GM10847 (cell line): ENCODE results near the gene BMPER.

ENCODE experiments used
- POLR2A ChIP-seq: IDR thresholded peaks from 2 replicates; pipeline ENCODE4 v1.6.1; 2011; ENCODE audit not compliant: insufficient read length; ENCODE audit errors: extremely low read depth

The BMPER gene

GRCh38 chr7:33968591-33968990 is 63.3 kb downstream of the BMPER start:
- TF ChIP-seq POLR2A, result no peak

- TF ChIP-seq POLR2A, result no peak
Measured at GRCh38 chr7:33970536-33970935, 65.2 kb downstream of the BMPER start.

DNA sequence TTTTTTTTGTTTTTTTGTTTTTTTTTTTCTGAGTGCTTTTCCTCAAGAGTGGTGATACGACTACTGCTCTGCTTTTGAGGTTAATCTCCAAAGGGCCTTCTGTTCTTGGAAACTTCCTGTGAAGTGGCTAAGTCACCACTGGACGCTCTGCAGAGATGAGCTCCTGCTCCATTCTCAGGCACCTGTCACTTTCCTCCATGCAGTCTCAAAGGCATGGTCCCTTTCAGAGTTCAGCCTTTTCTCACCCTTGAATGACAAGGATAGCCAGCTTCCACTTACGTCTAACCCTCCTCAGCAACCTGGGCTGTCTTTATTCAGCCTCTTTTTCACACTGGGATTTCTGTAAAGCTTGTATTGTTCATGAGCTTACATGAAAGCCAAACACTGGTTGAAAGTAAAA is 65.8 kb downstream of the BMPER start:
- no peak for TF ChIP-seq POLR2A

DNA sequence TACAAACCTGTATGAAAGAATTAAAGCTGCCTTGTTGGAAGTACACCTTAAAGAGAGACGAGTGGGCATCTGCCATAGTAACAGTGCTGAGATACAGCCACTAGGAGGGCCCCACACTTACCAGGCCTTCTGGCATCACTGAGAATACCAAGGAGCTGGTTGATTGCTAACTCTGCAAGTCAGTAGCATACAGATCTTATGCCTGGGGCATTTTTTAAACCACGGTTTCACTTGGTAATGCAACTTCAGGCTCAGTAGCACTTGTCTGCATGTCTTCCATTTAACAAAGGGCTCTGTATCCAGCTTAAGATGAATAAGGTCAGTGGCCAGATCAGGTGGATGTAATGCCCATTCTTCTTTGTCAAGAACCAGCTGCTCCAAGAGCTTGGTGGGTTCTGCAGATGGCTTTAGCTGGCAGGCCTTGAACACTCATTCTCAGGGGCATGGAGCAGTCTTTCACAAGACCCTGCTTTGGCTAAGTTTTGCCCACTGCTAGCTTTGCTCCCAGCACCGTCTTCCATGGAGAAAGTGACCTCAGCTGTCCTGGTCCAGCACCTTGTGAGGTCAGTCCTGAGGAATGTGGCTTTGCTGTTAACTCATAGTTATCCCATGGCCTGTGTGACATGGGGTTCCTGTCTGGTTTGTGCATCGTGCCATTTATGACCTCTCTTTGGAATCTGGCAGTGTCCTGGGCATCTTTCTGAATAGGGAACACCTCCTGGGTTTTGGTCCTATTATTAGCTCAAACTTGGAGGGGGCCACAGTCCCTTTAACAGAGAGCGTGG is 68.1 kb downstream of the BMPER start:
- no peak for TF ChIP-seq POLR2A

DNA sequence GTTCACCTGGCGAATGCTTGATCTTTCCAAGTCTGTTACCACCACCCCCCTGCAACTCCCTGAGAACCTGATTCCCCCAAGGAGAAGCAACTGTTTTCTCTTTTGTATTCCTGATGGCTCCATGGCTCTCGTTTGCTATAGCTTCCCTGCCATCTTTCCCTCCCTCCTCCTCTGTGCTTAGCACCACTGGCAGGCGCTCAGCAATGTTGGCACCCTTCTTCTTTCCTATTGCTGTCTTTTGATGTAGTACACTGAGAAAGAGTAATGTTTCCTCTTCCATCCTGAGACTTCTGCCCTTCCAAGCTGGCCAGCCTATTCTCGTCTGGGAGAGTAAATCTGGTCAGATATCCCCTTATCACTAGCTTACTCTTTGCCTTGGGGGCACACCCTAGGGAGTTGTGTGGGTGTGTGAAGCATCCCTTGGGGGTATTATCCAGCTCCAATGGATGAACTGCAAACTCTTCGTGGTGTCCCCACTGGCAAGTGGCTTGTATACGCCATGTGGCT is 74.0 kb downstream of the BMPER start:
- no peak for TF ChIP-seq POLR2A

GRCh38 chr7:33979807-33980355 is 74.5 kb downstream of the BMPER start:
- TF ChIP-seq POLR2A, result no peak

DNA sequence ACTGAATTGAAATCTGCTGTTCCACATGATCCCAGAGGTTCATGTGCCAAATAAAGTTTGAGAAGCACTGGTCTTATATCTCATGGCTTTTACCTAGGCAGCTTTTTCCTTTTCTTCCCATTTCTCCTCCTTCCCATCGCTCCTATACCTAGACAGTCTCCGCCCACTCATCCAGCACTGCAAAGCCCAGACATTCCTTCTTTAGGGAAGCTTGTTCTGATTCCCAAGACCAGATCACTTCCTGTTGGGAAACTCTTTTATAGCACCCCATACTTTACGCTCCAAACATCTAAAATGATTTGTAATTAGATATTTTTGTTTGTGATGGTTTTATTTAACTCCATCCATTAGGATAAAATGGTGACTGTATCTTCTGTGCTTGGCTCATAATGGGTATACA is 75.9 kb downstream of the BMPER start:
- TF ChIP-seq POLR2A, result no peak

DNA sequence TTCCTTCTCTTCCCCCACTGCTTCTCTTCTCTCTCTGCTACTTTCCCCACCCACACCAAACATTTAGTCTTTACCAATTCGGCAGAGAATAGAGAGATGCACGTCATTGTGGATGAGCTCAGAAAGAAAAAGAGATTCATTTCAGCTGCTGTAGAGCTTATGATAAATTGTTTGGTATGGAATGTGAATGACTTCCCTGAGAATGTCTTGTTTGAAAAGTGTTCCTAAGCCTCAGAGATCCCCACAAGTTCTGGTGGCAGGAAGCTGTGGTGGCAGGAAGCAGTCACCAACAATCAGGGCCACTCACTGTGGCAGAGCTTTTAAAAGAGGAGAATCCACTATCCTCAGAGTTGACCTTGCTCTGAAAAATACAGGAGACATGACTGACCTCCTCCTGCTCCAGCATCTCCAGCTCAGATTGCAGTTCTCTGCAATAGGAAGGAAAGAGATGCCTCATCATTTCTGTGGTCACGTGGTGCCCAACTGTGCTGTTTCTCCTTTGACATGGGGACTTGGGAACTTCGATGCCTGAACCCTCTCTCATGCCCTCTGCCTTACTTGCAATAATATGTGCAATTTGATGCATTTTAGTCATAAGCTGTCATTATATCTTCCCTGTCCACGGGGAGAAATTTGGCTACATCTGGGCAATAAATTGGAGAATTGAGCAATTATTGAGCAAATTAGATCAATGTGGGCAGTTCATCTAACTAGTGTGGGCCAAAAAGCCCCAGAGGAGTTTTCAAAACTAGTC is 76.5 kb downstream of the BMPER start:
- TF ChIP-seq POLR2A, result no peak

GRCh38 chr7:33982425-33982786 is 77.1 kb downstream of the BMPER start:
- no peak for TF ChIP-seq POLR2A

DNA sequence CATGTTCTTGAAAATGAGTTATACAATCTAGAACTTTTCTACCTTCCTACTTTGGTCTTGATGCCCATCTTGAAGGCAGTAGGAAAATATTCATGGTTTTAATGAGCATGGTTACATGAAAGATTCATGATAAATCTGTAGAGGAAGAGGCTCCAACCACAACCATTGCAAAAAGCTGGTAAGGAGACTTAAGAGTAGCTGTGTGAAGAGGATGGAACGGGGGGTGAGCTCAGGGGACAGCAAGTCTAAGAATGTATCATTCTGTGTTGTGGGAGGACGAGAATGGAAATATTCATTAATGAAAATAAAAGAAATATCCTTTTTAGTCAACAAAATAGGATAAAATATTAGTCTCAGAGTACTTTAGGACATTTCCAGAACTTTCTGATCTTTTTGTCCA is 81.1 kb downstream of the BMPER start:
- no peak for TF ChIP-seq POLR2A

GRCh38 chr7:33986951-33987947 is 81.9 kb downstream of the BMPER start:
- TF ChIP-seq POLR2A, result no peak

DNA sequence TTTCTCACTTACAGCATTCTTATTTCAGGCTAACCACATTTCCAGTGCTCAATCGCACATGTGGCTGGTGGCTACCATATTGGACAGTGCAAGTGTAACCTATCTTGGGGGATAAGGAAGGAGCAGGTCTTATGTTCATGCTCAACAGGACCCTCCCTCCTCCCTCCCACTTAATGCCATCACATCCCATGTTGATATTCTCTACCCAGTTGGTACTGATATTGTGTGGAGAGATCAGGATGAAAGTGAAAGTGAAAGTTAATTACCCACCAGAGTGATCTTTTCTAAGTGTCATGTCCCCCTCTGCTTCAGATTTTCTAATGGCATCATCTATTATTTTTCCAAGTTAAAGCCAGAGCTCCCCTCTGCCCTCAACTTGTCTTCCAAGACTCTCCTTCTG is 91.6 kb downstream of the BMPER start:
- no peak for TF ChIP-seq POLR2A

DNA sequence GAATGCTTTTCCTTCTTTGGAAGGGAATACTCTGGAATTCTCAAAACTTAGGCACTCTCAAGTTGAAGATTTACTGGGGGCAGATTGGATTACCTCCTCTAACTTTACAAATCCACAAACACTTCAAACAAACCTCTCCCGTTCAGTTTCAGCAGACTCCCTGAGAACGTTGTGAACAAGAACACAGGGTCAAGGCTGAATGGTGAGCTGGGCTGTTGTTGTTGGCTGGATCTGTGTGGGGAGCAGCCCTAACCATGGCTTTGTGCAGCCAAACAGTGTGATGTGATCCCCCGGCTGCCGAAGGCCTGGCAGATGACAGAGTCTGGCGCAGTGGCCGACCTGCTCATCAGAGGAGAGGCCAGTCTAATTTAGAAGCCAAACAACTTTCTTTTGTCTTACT is 93.1 kb downstream of the BMPER start:
- TF ChIP-seq POLR2A, result no peak

- TF ChIP-seq POLR2A, result no peak
Measured at GRCh38 chr7:34011017-34011695, 105.8 kb downstream of the BMPER start.
